Stomach (tissue), 4 donors: ENCODE results near the gene CDKL4.

Experiments used
- CTCF ChIP-seq, 7 experiments: fragments of 450-650 bp in 4 of 7; fragments of 200-600 bp in 3 of 7; sonication (generic) in 3 of 7; IDR thresholded peaks; one replicate each; pipeline ENCODE4 v1.5.1; 2016 to 2019; ENCODE audit warnings: antibody characterized with exemption in 7 of 7, control low read depth in 2 of 7, mild to moderate bottlenecking in 1 of 7
- EP300 ChIP-seq: sonication (generic); formaldehyde crosslinking; IDR thresholded peaks from one replicate; pipeline ENCODE4 v1.6.1; 2017; ENCODE audit warnings: antibody characterized with exemption
- POLR2A ChIP-seq, 4 donors: fragments of 450-650 bp; IDR thresholded peaks; one replicate each; pipeline ENCODE4 v1.6.1; 2016; ENCODE audit warnings: antibody characterized with exemption in 4 of 4, control low read depth in 2 of 4, mild to moderate bottlenecking in 1 of 4, moderate library complexity in 1 of 4
- POLR2AphosphoS5 ChIP-seq, 3 donors: sonication (generic); formaldehyde crosslinking; IDR thresholded peaks; one replicate each; pipeline ENCODE4 v1.6.1; 2016; ENCODE audit warnings: antibody characterized with exemption in 3 of 3

- TF ChIP-seq POLR2A (IDR thresholded peaks at IDR 0.05) (no peak), CTCF (IDR thresholded peaks at IDR 0.05) (no peak), POLR2AphosphoS5 (IDR thresholded peaks at IDR 0.05) (no peak), EP300 (no peak)
Observed at GRCh38 chr2:39265315-39265714, 21.5 kb upstream of the CDKL4 start.
